Activated naive CD8-positive, alpha-beta T cell treated with anti-CD3 and anti-CD28 coated beads for 36 hours (primary cell): Measurements from ENCODE around the gene ANKRD11. TPM values are rescaled to one million over a fixed set of nuclear protein-coding genes. Genes with fewer than 3 reads are reported as not detected.
"Not testable (repeated sequence)": the region's sequence is repeated elsewhere in the genome, so short reads cannot be mapped to it uniquely, and the experiment has no call there.

Source experiments
- DNase-seq: peaks from one replicate; pipeline ENCODE4 v3.0.0; 2021
- H3K27ac Mint-ChIP-seq: one replicate; pipeline ENCODE4 v1.8.0; 2022; ENCODE audit warnings: mild to moderate bottlenecking, moderate library complexity, mixed read lengths
- H3K27me3 Mint-ChIP-seq: one replicate; pipeline ENCODE4 v1.8.0; 2022; ENCODE audit warnings: mild to moderate bottlenecking, mixed read lengths
- H3K36me3 Mint-ChIP-seq: one replicate; pipeline ENCODE4 v1.8.0; 2021; ENCODE audit warnings: mild to moderate bottlenecking, mixed read lengths
- H3K4me1 Mint-ChIP-seq: one replicate; pipeline ENCODE4 v1.8.0; 2021; ENCODE audit warnings: mixed read lengths
- H3K4me3 Mint-ChIP-seq: one replicate; pipeline ENCODE4 v1.8.0; 2022; ENCODE audit warnings: mild to moderate bottlenecking, moderate library complexity, mixed read lengths
- H3K9me3 Mint-ChIP-seq: one replicate; pipeline ENCODE4 v1.8.0; 2022; ENCODE audit warnings: mixed read lengths
- total RNA-seq, 2 experiments: library from RNA; stranded (reverse); gene quantifications; one replicate each; pipeline ENCODE4 v1.2.3, GENCODE V29; 2021

The ANKRD11 gene
- total RNA-seq, 2 experiments from 2014 or later: 129 to 142 TPM

DNA sequence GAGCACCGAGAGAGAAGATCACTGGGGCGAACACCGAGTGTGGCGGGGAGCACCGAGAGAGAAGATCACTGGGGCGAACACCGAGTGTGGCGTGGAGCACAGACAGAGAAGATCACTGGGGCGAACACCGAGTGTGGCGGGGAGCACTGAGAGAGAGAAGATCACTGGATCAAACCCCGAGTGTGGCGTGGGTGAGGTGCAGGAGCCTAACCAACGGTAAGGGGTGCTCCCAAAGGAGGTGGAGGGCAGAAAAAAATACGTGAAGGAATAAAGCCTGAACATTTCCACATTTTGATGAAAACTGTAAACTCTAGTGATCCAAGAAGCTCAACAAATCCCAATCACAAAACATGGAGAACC is 100.2 kb downstream of the ANKRD11 start:
- H3K4me3 Mint-ChIP-seq, H3K9me3 Mint-ChIP-seq, H3K27me3 Mint-ChIP-seq, DNase-seq, H3K27ac Mint-ChIP-seq: not testable (repeated sequence)
- Mint-ChIP-seq H3K36me3 (peaks cover 25% of the 10 kb centered on the region), H3K4me1 (peaks cover 70% of the 10 kb centered on the region)

DNA sequence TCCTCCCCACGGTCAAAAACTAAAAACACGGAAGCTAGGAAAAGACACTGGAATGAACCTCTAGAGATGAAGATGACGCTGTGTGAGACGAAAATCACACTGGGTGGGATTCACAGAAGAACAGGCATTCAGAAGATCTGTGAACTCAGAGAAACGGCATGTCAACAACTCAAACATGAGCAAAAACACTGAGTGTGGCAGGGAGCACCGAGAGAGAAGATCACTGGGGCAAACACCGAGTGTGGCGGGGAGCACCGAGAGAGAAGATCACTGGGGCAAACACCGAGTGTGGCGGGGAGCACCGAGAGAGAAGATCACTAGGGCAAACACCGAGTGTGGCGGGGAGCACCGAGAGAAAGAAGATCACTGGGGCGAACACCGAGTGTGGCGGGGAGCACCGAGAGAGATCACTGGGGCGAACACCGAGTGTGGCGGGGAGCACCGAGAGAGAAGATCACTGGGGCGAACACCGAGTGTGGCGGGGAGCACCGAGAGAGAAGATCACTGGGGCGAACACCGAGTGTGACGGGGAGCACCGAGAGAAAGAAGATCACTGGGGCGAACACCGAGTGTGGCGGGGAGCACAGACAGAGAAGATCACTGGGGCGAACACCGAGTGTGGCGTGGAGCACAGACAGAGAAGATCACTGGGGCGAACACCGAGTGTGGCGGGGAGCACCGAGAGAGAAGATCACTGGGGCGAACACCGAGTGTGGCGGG is 100.7 kb downstream of the ANKRD11 start:
- not testable (repeated sequence) for DNase-seq, H3K4me3 Mint-ChIP-seq, H3K27me3 Mint-ChIP-seq, H3K27ac Mint-ChIP-seq, H3K9me3 Mint-ChIP-seq
- Mint-ChIP-seq H3K4me1 (peaks cover 67% of the 10 kb centered on the region), H3K36me3 (peaks cover 25% of the 10 kb centered on the region)

DNA sequence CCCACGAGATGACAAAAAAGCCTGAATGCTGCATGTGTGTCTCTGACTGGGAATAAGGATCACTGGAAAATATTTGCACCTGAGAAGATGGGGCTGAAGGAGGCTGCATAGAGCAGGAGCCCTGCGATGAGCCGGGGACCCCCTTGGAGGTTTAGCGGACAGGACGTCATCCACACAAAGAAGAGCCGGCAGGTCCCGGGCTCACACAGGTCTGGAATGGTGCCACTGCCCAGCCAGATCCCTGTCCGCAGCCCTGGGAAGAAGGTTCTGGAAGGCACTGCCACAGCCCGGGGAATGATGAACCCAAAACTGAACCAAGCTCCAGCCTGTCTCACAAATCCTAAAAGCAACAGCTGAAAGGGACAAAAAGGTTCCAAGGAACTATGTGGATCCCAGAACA is 101.8 kb downstream of the ANKRD11 start:
- no peak overlapping the region for H3K4me3 Mint-ChIP-seq
- H3K4me1 Mint-ChIP-seq: peaks cover 66% of the 10 kb centered on the region
- no peaks in the 10 kb centered on the region for H3K27me3 Mint-ChIP-seq
- H3K27ac Mint-ChIP-seq: peak overlapping the region; percentile 48
- no peaks in the 10 kb centered on the region for H3K9me3 Mint-ChIP-seq
- DNase-seq: no peak
- peaks cover 29% of the 10 kb centered on the region for H3K36me3 Mint-ChIP-seq

DNA sequence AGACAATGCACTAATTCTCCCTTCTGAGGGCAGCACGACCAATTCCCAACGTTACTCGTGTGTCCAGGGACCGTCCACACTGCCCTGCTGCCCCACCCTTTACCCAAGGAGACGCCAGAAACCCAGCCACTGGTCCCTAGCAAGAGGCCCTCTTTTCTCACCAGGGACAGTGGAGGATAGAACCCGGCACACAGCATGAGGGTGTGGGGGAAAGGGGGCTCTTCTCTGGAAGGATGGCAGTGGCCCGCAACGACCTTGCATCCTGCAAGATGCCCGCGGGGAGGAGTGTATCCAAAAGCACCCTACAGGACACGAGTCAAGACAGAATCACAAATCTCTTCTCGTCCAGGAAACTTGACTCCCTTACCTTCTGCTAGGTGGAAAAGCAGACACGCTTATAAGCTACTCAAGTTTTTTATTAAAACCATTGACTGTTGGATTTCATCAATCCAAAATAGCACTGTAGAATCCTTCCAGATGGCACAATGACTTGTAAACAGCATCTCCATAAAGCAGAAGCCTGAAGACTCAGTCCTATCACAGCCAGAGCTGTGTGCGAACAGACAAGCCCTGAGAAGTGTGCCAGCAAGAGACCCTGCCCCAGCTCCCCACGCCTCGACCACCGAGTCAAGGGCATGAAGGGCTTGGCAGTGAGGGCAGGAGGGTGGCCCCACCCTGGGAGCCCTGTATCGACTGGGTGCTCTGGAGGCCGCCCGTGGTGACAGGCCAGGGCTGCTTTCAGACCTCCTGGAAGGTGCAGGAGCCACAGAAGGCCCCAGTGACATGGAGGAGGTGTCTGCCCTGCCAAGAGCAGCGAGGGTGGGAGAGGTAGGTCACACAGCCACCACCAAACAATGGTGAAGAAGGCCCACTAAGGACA is 103.8 kb downstream of the ANKRD11 start:
- Mint-ChIP-seq H3K9me3 (no peaks in the 10 kb centered on the region), H3K36me3 (peaks cover 28% of the 10 kb centered on the region), H3K27me3 (no peaks in the 10 kb centered on the region), H3K27ac (peak overlapping the region; percentile 35), H3K4me1 (peaks cover 71% of the 10 kb centered on the region), H3K4me3 (no peak overlapping the region)
- DNase-seq: no peak

DNA sequence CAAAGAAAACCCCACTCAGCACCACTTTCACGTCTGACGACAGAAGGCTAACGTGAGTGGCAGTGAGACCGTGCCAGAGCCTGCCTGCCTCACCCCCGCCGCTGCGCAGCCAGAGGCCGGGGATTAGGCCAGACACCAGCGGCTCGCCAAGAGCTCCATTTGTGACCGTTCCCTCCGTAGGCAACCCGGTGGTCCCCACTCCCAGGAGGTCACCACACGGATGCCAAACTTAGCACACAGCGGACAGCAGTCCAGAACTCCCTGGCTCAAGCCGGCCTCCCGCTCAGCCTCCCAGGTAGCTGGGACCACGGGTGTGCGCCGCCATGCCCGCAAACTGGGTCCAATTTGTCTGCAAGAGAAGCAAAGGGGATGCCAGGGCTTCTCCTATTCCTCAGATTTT is 104.6 kb downstream of the ANKRD11 start:
- no peak overlapping the region for H3K4me3 Mint-ChIP-seq
- no peaks in the 10 kb centered on the region for H3K27me3 Mint-ChIP-seq
- H3K27ac Mint-ChIP-seq: no peak overlapping the region
- DNase-seq: no peak
- no peaks in the 10 kb centered on the region for H3K9me3 Mint-ChIP-seq
- H3K36me3 Mint-ChIP-seq: peaks cover 28% of the 10 kb centered on the region
- H3K4me1 Mint-ChIP-seq: peaks cover 73% of the 10 kb centered on the region

GRCh38 chr16:89384282-89384681 is 106.1 kb downstream of the ANKRD11 start:
- Mint-ChIP-seq H3K36me3 (peaks cover 23% of the 10 kb centered on the region), H3K4me1 (peaks cover 82% of the 10 kb centered on the region), H3K4me3 (peak overlapping the region; percentile 42), H3K27me3 (no peaks in the 10 kb centered on the region), H3K27ac (peak overlapping the region; percentile 79), H3K9me3 (no peaks in the 10 kb centered on the region)
- DNase-seq: no peak

DNA sequence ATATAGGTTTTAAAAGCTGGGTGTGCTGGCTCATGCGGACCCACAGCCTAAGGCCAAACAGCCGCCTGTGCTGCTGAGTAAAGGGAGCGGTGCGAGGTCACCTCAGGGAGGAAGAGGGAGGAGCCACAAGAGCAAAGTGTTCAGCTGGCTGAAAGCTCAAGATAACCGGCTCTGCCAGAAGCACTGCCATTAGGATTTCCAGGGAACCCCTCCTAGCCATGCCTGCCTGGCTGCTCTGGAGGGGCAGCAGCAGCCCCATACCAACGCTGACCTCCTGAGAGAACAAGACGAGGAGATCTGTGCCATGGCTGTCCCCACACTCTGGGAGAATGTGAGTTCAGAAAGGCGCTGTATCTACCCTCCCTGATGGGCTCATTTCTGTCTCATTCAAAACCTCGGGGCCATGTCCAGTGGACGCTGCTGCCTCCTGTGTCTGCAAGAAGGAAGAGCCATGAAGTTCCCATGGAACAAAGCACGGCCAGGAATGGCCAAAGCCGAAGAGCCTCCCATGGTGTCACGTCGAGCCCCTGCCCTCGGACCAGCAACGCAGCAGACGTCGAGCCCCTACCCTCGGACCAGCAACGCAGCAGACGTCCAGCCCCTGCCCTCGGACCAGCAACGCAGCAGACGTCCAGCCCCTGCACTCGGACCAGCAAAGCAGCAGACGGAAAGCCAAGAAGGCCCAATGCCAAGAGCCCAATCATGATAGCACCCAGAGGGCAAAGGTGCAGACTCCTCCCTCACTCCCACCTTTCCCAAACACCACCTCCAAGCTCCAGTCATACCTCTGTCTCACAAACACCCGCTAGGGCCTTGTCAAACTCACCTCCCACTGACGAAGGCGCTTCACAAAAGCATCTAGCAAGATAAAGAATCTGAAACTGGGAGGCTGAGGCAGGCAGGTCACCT is 107.0 kb downstream of the ANKRD11 start:
- H3K36me3 Mint-ChIP-seq: peaks cover 22% of the 10 kb centered on the region
- H3K27me3 Mint-ChIP-seq: no peaks in the 10 kb centered on the region
- H3K27ac Mint-ChIP-seq: peak overlapping the region; percentile 76
- peak overlapping the region; percentile 60 for H3K4me3 Mint-ChIP-seq
- DNase-seq: no peak
- peaks cover 80% of the 10 kb centered on the region for H3K4me1 Mint-ChIP-seq
- H3K9me3 Mint-ChIP-seq: no peaks in the 10 kb centered on the region

DNA sequence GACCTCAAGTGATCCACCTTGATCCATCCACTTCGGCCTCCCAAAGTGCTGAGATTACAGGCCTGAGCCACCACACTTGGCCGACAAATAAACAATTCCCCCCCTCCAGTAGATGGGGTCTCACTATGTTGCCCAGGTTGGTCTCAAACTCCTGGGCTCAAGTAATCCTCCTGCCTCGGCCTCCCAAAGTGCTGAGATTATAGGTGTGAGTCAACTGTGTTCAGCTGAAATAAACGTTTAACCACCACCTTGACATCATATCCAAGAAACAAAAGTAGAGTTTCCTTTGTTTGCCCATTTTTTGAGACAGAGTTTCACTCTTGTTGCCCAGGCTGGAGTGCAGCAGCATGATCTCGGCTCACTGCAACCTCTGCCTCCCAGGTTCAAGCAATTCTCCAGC is 107.8 kb downstream of the ANKRD11 start:
- peaks cover 83% of the 10 kb centered on the region for H3K4me1 Mint-ChIP-seq
- DNase-seq, H3K27me3 Mint-ChIP-seq, H3K9me3 Mint-ChIP-seq, H3K4me3 Mint-ChIP-seq: not testable (repeated sequence)
- peak overlapping the region; percentile 76 for H3K27ac Mint-ChIP-seq
- H3K36me3 Mint-ChIP-seq: peaks cover 20% of the 10 kb centered on the region

DNA sequence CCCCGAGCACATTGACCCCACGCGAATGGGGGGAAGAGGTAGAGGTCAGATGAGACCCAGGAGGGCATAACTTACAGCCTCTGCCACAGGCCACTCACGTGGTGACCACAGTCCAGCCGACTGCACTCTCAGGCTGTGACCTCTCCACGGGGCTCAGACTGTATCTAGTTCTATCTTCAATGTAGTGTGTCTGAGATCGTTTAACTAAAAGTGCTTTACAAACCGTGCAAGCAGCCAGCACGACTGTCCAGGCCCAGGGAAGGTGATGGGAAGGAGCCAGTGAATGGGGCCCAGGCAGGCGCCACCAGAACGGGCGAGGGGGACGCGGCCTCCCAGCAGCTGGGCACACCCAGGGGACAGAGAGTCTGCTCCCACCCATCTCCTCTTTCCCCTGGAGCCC is 108.6 kb downstream of the ANKRD11 start:
- no peak for DNase-seq
- Mint-ChIP-seq H3K4me3 (no peak overlapping the region), H3K9me3 (peaks cover 3% of the 10 kb centered on the region), H3K4me1 (peaks cover 86% of the 10 kb centered on the region), H3K27ac (peak overlapping the region; percentile 39), H3K27me3 (no peaks in the 10 kb centered on the region), H3K36me3 (peaks cover 28% of the 10 kb centered on the region)

- Mint-ChIP-seq H3K9me3 (peaks cover 5% of the 10 kb centered on the region), H3K4me1 (peaks cover 83% of the 10 kb centered on the region), H3K4me3 (no peak overlapping the region), H3K27ac (no peak overlapping the region), H3K36me3 (peaks cover 37% of the 10 kb centered on the region), H3K27me3 (no peaks in the 10 kb centered on the region)
- DNase-seq: no peak
Observed at GRCh38 chr16:89380681-89381080, 109.7 kb downstream of the ANKRD11 start.

GRCh38 chr16:89378947-89379771 is 111.2 kb downstream of the ANKRD11 start:
- peaks cover 83% of the 10 kb centered on the region for H3K4me1 Mint-ChIP-seq
- H3K9me3 Mint-ChIP-seq: peaks cover 5% of the 10 kb centered on the region
- no peaks in the 10 kb centered on the region for H3K27me3 Mint-ChIP-seq
- DNase-seq: no peak
- H3K27ac Mint-ChIP-seq: no peak overlapping the region
- peak overlapping the region; percentile 6 for H3K4me3 Mint-ChIP-seq
- H3K36me3 Mint-ChIP-seq: peaks cover 36% of the 10 kb centered on the region

DNA sequence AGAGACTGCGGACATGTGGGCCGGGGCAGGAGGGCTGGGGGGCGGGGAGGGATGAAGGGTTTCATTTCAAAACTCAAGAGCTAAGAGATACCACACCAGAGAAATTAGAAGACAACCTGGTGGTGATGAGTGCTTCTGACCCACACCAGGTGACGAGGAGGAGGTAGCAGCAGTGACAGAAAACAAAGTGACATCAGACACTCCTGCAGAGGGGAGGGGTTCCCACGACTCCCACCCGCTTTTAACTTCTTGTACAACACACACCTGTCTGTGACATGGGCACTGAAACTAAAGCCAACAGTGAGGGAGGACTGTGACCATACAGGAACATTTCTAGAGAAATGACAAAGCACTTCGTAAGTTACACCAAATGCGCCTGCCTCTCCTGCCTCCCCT is 112.9 kb downstream of the ANKRD11 start:
- peaks cover 30% of the 10 kb centered on the region for H3K36me3 Mint-ChIP-seq
- H3K4me1 Mint-ChIP-seq: peaks cover 79% of the 10 kb centered on the region
- H3K27me3 Mint-ChIP-seq: no peaks in the 10 kb centered on the region
- peak overlapping the region; percentile 29 for H3K4me3 Mint-ChIP-seq
- H3K9me3 Mint-ChIP-seq: peaks cover 5% of the 10 kb centered on the region
- no peak for DNase-seq
- peak overlapping the region; percentile 67 for H3K27ac Mint-ChIP-seq

- H3K27me3 Mint-ChIP-seq: no peaks in the 10 kb centered on the region
- H3K4me3 Mint-ChIP-seq: no peak overlapping the region
- peak overlapping the region; percentile 77 for H3K27ac Mint-ChIP-seq
- H3K9me3 Mint-ChIP-seq: peaks cover 5% of the 10 kb centered on the region
- peaks cover 30% of the 10 kb centered on the region for H3K36me3 Mint-ChIP-seq
- H3K4me1 Mint-ChIP-seq: peaks cover 76% of the 10 kb centered on the region
- DNase-seq: no peak
Observed at GRCh38 chr16:89376812-89377452, 113.4 kb downstream of the ANKRD11 start.

DNA sequence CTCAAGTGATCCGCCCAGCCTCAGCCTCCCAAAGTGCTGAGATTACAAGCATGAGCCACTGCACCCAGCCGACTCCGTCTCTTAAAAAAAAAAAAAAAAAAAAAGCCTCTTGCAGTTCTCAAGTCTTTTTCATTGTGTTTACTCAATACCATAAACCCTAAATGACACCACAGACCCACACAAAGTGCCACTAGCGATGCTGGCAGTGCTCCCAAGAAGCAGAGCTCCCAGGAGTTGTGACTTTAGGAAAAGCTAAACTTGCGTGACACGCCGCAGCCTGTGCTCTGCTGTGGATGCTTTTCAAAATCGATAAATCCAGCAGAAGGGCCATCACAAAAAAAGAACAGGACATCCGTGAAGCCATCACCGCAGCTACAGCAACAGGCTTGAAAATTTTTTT is 114.7 kb downstream of the ANKRD11 start:
- no peak overlapping the region for H3K27ac Mint-ChIP-seq
- no peak for DNase-seq
- H3K4me3 Mint-ChIP-seq: no peak overlapping the region
- peaks cover 32% of the 10 kb centered on the region for H3K36me3 Mint-ChIP-seq
- peaks cover 75% of the 10 kb centered on the region for H3K4me1 Mint-ChIP-seq
- H3K9me3 Mint-ChIP-seq: peaks cover 5% of the 10 kb centered on the region
- H3K27me3 Mint-ChIP-seq: no peaks in the 10 kb centered on the region
